ENCODE data around the gene SOX8.
"Not testable (repeated sequence)": the region's sequence is repeated elsewhere in the genome, so short reads cannot be mapped to it uniquely, and the experiment has no call there.

The SOX8 gene

DNA sequence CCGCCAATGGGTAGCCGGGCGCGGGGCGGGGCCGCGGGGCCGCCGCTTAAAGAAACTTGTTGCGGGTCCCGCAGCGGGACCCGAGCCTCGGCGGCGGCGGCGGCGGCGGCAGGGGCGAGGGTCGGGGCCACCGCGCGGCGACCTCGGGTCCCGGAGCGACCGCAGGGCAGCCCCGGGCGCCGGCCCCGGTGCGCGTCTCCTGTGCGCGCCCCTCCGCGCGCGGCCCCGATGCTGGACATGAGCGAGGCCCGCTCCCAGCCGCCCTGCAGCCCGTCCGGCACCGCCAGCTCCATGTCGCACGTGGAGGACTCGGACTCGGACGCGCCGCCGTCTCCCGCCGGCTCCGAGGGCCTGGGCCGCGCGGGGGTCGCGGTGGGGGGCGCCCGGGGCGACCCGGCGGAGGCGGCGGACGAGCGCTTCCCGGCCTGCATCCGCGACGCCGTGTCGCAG, at the start of gene SOX8:
TSS of gene SOX8 (plus strand) at position 76 of the 450 bp plus-strand sequence. CDS start at position 229, 153 bp downstream.
- DNase-seq (ENCODE audit: low read depth, low spot score) = no peak

DNA sequence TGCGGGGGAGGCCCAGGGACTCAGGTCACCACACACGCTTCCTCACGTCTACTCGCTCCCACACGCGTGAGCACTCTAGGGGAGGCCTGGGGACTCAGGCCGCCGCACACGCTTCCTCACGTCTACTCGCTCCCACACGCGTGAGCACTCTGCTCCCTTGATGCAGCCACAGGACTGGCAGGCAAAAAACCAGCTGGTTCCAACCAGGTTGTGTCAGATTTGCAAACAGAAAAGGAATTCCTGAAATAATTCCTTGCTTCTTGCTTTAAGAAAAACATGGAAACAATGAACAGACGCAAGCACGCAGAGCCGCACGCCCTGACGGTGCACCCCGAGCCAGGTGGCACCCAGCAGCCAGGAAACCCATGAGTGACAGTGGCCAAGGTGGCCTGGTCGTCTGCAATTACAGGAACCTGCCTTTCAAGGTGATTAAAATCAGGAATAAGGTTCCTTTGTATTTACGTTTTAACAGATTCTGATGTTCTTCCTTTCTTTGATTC, 48.7 kb upstream of the SOX8 start:
- DNase-seq (ENCODE audit: low read depth, low spot score) = no peak

DNA sequence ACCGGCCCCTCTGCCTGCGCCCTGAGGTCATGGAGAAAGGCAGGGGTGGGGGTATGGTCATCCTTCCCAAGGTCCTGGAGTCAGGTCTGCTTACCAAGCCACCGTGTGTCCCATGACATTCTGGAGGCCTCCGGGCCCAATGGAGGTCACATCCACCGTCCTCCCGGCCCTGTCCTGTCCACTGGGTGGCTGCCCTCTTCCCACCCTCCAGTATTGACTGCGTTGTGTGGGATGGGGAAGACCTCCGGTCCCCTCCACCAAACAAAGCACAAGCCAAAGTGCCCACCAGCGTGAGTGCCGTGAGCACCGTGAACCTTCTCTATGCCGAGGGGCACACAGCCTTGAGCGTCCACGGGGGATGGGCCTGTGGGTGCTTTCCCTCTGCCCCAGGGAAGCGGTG, 48.0 kb upstream of the SOX8 start:
- no peak for DNase-seq (ENCODE audit: low read depth, low spot score)

DNA sequence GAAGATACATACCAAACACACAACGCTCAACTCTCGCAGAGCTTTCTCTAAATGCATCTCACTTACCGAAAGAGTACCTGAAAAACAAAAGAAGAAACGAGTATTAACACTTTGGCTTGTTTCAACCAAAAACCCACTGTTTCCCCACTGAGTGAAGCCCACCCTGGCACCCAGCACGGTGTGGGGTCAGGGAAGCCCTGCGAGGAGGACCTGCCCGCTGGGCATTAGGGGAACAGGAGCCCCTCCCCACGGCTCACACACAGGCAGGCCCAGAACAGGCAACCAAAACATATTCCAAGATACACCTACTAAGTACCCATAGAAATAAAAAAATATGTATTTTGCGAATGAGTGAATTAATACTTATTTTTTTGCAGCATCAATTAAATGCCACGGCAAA, 47.4 kb upstream of the SOX8 start:
- DNase-seq (ENCODE audit: low read depth, low spot score) = no peak

DNA sequence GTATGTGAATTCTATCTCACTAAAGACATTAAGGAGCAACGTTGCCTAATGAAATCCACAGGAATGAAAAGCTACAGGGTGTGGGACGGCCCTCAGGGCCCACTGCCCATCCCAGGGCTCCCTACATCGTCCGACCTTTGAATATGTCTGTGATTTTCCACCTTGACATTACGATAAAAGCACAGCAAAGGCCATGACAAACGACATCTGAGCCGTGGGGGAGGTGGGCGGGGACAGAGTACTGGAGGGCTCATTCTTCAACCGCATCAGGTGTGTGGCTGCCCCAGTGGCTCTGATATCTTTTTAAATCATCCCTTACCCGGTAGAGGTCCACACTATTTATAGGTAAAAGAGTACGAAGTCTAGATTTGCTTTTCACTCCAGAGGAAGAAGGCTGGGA, 45.9 kb upstream of the SOX8 start:
- no peak for DNase-seq (ENCODE audit: low read depth, low spot score)

DNA sequence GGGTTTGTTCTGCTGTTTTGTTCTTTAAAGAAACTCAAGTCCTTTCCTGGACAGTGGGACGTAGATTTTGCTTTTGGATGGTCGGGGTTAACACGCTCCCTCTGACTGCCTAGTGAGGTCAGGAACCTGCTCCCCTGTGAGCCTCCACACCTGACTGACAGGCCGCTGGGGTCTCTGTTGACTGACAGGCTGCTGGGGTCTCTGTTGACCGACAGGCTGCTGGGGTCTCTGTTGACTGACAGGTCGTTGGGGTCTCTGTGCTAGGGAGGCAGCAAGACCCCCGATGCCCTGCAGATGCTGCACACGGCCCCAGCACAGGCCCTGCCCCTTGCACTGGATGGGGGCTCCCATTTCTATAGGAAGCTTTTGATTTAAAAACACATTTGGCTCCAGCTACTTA, 44.3 kb upstream of the SOX8 start:
- DNase-seq (ENCODE audit: low read depth, low spot score) = no peak

DNA sequence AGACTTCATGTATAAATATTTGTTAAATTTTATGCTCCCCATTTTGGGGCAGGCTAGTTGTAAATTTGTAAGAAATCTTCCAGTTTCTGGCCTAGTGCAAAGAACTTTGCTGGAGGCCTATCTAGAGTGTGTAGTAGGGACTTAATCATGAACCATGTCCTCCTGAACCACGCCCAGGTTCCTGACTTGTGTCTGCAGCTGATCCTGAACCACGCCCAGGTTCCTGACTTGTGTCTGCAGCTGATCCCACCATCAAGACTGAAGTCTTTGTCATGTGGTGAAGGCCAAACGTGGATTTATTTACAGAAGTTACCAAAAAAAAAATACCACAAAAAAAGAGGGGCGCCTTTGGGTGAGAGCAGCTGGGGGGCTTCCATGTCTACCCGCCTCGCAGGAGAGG, 43.8 kb upstream of the SOX8 start:
- DNase-seq (ENCODE audit: low read depth, low spot score) = no peak

DNA sequence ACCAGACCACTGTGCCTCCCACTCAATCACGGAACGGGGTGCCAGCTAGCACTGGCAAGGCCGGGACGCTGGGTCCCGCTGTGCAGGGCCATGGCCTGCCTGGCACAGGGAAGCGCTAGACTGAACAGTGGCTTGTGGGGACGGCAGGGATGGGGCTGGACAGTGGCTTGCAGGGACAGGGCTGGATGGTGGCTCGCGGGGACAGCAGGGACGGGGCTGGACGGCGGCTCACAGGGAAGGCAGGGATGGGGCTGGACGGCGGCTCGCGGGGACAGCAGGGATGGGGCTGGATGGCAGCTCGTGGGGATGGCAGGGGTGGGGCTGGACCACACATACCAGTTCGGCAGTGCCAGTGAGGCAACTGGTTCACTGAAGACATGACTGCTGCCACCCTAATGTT, 43.4 kb upstream of the SOX8 start:
- DNase-seq (ENCODE audit: low read depth, low spot score) = no peak

DNA sequence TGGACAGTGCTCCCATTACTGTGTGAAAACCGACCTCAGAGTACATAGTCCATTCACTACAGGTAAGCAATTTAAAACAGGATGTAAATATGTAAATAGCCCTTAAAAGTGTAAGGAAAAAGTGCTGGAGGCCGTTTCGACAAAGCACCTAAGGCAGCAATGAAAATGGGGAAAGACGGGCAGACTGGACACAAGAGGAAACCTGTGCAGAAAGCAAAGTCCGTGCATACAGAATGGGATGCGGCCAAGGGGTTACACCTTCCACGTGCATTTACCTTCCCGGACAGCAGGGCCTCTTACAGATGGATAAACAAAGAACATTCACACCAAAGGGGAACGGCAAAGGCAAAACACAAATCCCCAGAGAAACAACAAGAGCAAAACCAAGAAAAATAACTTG, 42.8 kb upstream of the SOX8 start:
- no peak for DNase-seq (ENCODE audit: low read depth, low spot score)

DNA sequence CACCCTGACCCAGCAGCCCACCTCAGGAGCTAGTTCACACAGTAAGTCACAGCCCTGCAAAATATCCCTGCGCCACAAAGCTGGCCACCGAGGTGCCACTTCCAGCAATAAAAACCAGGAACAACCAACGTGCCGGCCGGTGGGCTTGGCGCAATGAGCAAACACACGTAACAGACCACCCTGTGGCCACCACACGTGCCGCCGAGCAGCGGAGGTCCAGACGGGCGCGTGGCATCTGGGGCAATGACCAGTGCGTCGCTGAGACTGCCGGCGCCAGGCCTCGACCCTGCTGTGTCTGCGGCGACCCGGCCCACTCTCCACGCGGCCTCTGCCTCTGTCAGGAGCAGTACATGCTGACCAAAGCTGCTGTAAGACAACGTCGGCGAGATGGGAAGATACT, 42.3 kb upstream of the SOX8 start:
- no peak for DNase-seq (ENCODE audit: low read depth, low spot score)

DNA sequence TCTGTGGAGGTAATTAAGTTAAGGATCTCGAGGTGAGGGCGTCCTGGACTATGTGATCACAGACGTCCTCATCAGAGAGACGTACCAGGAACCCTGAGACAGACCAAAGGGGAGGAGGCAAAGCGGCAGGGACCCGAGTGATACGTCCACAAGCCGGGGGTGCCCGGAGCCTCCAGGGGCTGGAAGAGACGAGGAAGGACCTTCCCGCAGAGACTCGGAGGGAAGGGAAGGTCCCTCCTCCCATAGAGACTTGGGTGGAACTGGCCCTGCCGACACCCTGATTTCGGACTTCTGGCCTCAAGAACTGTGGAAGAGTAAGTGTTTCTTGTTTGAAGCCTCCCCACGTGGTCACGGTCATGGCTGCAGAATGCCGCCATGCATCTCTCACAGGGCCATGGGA, 41.6 kb upstream of the SOX8 start:
- no peak for DNase-seq (ENCODE audit: low read depth, low spot score)

DNA sequence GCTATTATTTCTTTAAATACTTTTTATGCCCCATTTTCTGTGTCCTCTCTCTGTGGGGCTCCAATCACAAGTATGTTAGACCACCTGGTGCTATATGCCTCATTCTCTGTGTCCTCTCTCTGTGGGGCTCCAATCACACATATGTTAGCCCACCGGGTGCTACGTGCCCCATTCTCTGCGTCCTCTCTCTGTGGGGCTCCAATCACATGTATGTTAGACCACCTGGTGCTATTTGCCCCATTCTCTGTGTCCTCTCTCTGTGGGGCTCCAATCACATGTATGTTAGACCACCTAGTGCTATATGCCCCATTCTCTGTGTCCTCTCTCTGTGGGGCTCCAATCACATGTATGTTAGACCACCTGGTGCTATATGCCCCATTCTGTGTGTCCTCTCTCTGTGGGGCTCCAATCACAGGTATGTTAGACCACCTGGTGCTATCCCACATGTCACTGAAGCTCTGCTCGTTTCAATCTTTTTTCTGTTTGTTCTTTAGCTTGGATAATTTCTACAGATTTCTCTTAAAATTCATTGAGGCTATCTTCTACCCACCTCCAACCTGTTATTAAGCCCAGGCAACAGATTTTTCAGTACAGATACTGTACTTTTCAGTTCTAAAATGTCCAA, 39.0 kb upstream of the SOX8 start:
- DNase-seq (ENCODE audit: low read depth, low spot score) = no peak

DNA sequence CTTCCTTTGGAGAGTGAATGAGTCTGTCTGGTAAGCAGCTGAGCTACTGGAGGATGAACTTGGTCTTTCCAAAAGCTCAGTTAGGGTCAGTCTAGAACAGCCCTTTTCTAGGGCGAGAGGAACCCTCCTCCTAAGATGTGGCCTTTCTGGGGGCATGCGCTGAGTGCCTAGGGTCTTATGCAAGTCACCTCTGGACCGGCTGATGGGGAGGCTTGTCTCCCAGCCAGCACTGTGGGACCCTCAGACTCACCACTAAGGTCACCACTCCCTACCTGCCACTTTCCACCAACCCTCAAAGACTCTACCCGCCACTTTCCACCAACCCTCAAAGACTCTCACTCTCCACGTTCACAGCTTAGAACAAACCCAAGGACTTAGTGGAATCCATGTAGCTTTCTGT, 37.6 kb upstream of the SOX8 start:
- no peak for DNase-seq (ENCODE audit: low read depth, low spot score)

DNA sequence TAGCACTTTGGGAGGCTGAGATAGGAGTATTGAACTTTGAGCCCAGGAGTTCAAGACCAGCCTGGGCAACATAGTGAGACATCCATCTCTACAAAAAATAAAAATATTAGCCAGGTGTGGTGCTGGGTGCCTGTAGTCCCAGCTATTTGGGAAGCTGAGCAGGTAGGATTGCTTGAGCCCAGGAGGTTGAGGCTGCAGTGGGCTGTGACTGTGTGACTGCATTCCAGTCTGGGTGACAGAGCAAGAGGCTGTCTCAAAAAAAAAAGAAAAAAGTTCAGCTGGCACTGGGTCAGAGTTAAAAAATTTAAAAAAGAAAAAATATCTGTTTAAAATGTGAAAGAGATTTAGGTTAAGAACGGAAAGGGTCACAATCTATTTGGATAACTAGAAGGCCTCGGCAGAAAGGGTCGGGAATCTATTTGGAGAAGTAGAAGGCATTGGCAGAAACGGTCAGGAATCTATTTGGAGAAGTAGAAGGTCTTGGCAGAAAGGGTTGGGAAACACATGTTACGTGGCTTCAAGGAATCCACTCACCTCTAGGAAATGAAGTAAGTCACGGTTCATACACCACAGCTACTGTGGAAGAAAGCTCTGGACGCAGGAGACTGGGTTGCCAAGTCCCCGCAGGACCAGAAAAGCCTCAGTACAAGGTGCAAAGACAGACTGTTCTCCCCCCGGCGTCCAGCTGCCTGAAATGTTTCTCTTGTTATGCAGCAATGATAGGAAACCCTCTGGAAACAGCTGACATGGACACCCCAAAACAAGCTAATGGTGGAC, 36.1 kb upstream of the SOX8 start:
- DNase-seq (ENCODE audit: low read depth, low spot score) = peak; percentile 23

DNA sequence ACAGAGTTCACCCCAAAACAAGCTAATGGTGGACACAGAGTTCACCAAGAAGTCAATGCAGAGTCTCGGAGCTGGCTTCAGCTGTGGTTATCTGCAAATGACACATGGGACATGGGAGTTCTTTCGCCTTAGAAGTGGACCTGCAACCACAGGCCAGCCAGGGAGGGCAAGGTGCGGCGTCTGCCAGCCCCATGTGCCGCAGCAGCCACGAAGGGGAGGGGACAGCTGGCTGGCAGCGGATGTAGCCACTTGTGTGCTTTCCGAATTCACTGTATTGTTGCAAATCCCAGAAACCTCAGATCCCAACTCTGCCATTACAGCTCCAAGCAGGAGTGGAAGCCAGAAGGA, 35.5 kb upstream of the SOX8 start:
- DNase-seq (ENCODE audit: low read depth, low spot score) = peak; percentile 51

DNA sequence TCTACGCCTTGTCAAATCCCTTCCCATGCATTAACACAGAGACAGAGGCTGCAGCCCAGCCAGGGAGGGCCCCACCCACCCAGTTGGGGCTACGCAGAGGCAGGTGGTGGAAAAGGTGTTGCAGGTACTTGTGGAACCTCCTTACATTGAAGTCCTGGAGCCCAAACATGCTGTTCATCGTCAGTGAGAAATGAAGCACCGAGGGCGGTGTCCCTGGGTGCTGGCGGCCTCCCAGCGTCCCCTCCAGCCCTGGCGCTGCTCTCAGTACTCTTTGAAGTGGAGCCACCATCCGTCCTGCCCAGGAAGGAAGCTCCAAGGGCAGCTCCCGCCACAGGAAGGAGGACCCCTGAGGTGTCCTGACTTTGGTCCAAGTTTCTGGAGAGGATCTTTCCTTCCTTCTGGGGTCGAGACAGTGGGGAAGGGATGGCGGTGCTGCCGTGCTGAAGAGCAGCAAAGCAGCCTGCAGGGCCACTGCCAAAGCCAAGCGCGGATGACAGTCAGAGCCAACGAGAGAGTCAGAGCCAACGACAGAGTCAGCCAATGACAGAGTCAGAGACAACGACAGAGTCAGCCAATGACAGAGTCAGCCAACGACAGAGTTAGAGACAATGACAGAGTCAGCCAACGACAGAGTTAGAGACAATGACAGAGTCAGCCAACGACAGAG, 34.2 kb upstream of the SOX8 start:
- no peak for DNase-seq (ENCODE audit: low read depth, low spot score)

DNA sequence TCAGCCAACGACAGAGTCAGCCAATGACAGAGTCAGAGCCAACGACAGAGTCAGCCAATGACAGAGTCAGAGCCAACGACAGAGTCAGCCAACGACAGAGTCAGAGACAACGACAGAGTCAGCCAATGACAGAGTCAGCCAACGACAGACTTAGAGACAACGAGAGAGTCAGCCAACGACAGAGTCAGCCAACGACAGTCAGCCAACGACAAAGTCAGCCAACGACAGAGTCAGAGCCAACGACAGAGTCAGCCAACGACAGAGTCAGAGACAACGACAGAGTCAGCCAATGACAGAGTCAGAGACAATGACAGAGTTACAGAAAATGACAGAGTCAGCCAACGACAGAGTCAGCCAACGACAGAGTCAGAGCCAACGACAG, 33.7 kb upstream of the SOX8 start:
- not testable (repeated sequence) for DNase-seq (ENCODE audit: low read depth, low spot score)

DNA sequence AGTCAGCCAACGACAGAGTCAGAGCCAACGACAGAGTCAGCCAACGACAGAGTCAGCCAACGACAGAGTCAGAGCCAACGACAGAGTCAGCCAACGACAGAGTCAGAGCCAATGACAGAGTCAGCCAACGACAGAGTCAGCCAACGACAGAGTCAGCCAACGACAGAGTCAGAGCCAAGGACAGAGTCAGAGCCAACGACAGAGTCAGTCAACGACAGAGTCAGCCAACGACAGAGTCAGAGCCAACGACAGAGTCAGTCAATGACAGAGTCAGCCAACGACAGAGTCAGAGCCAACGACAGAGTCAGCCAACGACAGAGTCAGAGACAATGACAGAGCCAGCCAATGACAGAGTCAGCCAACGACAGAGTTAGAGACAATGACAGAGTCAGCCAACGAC, 32.8 kb upstream of the SOX8 start:
- not testable (repeated sequence) for DNase-seq (ENCODE audit: low read depth, low spot score)

DNA sequence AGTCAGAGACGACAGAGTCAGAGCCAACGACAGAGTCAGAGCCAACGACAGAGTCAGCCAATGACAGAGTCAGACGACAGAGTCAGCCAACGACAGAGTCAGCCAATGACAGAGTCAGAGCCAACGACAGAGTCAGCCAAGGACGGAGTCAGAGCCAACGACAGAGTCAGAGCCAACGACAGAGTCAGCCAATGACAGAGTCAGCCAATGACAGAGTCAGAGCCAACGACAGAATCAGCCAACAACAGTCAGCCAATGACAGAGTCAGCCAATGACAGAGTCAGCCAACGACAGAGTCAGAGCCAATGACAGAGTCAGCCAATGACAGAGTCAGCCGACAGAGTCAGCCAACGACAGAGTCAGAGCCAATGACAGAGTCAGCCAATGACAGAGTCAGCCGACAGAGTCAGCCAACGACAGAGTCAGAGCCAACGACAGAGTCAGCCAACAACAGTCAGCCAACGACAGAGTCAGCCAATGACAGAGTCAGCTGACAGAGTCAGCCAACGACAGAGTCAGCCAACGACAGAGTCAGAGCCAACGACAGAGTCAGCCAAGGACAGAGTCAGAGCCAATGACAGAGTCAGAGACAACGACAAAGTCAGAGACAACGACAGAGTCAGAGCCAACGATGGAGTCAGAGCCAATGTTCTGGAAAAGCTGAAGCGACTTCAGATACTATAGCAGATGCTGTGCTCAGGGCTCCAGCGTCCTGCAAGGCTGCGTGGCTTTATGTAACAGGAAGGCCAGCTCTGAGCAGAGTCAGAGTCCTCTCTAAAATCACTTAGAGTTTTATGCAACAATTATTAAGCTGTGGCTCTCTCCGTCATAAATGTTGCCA, 30.6 kb upstream of the SOX8 start:
- DNase-seq (ENCODE audit: low read depth, low spot score) = not testable (repeated sequence)

DNA sequence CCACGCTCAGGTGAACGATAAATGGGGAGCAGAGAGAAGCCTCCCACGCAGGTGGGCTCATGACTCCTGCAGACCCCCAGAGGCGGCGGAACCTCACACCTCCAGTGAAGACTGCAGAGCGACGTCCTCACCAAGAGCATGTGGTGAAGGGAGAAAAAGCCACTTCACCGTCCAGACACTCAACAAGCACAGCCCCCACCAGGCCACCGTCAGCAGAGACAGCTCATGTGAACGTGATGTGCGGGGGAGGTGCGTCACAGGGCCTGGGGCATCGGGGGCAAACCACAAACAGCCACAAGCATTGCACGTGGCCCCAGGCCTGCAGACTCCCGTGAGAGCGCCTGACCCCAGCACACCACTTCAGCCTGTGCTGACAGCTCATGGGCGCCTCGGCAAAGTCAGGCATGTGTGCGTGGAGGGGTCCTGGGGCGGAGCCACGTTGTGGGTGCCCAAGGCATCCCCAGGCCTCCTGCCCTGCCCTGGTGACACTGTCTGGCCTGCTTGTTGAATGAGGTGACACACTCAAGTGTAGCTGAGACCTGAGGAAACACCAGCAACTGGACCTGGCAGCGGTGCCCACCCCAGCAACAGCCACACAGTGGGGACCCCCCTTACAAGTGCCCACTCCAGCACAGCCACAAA, 29.8 kb upstream of the SOX8 start:
- DNase-seq (ENCODE audit: low read depth, low spot score) = no peak

DNA sequence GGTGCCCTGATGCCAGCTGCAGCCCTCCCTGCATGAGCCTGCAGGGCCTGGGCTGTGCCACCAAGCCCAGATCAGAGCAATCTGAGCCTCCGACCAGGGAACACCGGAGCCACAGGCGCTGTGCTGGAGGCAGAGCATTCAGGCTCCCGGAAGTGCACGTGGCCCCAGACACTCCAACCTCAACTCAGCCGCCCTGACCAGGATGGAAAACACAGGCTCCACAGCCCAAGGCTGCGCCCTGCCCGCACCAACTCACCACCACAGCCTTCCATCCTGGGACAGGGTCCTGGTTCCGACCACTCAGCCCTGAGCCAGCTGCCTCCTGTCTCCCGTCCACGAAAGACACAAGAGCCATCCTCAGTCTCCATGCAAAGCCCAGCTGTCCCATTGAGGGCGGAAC, 29.2 kb upstream of the SOX8 start:
- DNase-seq (ENCODE audit: low read depth, low spot score) = no peak
